HG02852 (cell line): ENCODE results near the gene GSTA1.
"Not testable (repeated sequence)": the region's sequence is repeated elsewhere in the genome, so short reads cannot be mapped to it uniquely, and the experiment has no call there.

Experiments
- ATAC-seq: cut with Tn5 transposase; IDR thresholded peaks from one replicate; pipeline ENCODE4 v1.9.1; 2021; ENCODE audit warnings: mild to moderate bottlenecking, moderate library complexity; ENCODE audit not compliant: unreplicated experiment

Gene GSTA1

GRCh38 chr6:52803668-52804255 is at the start of gene GSTA1:
Gene GSTA1 (minus strand): TSS chr6:52803816. CDS start chr6:52799267, 4,549 bp downstream.
- ATAC-seq, result not testable (repeated sequence)

- no peak for ATAC-seq
Measured at GRCh38 chr6:52849137-52849536, 45.5 kb upstream of the GSTA1 start.

- no peak for ATAC-seq
Measured at GRCh38 chr6:52846002-52846401, 42.4 kb upstream of the GSTA1 start.

GRCh38 chr6:52843605-52844004 is 40.0 kb upstream of the GSTA1 start:
- no peak for ATAC-seq

GRCh38 chr6:52840763-52841585 is 37.4 kb upstream of the GSTA1 start, which contains the start of gene GSTA5:
Gene GSTA5 (minus strand): TSS chr6:52840813.
- no peak for ATAC-seq

- peak; percentile 90 for ATAC-seq
Measured at GRCh38 chr6:52839124-52840055, 35.8 kb upstream of the GSTA1 start.

- ATAC-seq, result no peak
Measured at GRCh38 chr6:52834481-52834880, 30.9 kb upstream of the GSTA1 start.

- not testable (repeated sequence) for ATAC-seq
Measured at GRCh38 chr6:52830869-52831268, 27.3 kb upstream of the GSTA1 start.

GRCh38 chr6:52829046-52829817 is 25.6 kb upstream of the GSTA1 start:
- no peak for ATAC-seq

- not testable (repeated sequence) for ATAC-seq
Measured at GRCh38 chr6:52828621-52829020, 25.0 kb upstream of the GSTA1 start.

- not testable (repeated sequence) for ATAC-seq
Measured at GRCh38 chr6:52827073-52827783, 23.6 kb upstream of the GSTA1 start.

GRCh38 chr6:52826513-52826912 is 22.9 kb upstream of the GSTA1 start:
- ATAC-seq, result no peak

GRCh38 chr6:52825900-52826459 is 22.4 kb upstream of the GSTA1 start:
- ATAC-seq, result not testable (repeated sequence)

GRCh38 chr6:52825270-52825793 is 21.7 kb upstream of the GSTA1 start:
- not testable (repeated sequence) for ATAC-seq

- no peak for ATAC-seq
Measured at GRCh38 chr6:52821842-52822241, 18.2 kb upstream of the GSTA1 start.

GRCh38 chr6:52820198-52820597 is 16.6 kb upstream of the GSTA1 start:
- no peak for ATAC-seq

GRCh38 chr6:52815167-52816092 is 11.8 kb upstream of the GSTA1 start:
- peak; percentile 84 for ATAC-seq

GRCh38 chr6:52814545-52814944 is 10.9 kb upstream of the GSTA1 start:
- ATAC-seq, result not testable (repeated sequence)
